ENCODE measurements around the gene LAGE3. TPM values are rescaled to one million over a fixed set of nuclear protein-coding genes. Genes with fewer than 3 reads are reported as not detected.

The LAGE3 gene
- total RNA-seq, 2 experiments from 2014 or later, result 49.6 to 51.0 TPM

GRCh38 chrX:154484255-154485149 is 5.4 kb upstream of the LAGE3 start:
- ATAC-seq (no peak), DNase-seq (no peak)
- ChIA-PET CTCF (no interaction called here), POLR2A (interaction anchor here (0.5 to 1.6 kb wide), 2 partner anchors 45 to 86 kb away, joined by 3 to 6 read pairs; partner anchors contain the start of gene RPL10)
- Mint-ChIP-seq H3K27me3 (ENCODE audit: low read depth) (no peaks in the 10 kb centered on the region), H3K4me1 (ENCODE audit: low read depth) (peaks cover 37% of the 10 kb centered on the region), H3K4me3 (peak overlapping the region; percentile 69), H3K27ac (no peak overlapping the region), H3K36me3 (ENCODE audit: low read depth) (peaks cover 23% of the 10 kb centered on the region), H3K9me3 (ENCODE audit: insufficient read depth) (no peaks in the 10 kb centered on the region)

- ATAC-seq (no peak), DNase-seq (no peak)
- Mint-ChIP-seq H3K4me1 (ENCODE audit: low read depth) (peaks cover 34% of the 10 kb centered on the region), H3K9me3 (ENCODE audit: insufficient read depth) (no peaks in the 10 kb centered on the region), H3K27ac (no peak overlapping the region), H3K4me3 (no peak overlapping the region), H3K27me3 (ENCODE audit: low read depth) (no peaks in the 10 kb centered on the region), H3K36me3 (ENCODE audit: low read depth) (peaks cover 19% of the 10 kb centered on the region)
- ChIA-PET POLR2A (no interaction called here), CTCF (no interaction called here)
Observed at GRCh38 chrX:154483325-154483724, 4.2 kb upstream of the LAGE3 start.

- no peak for ATAC-seq
- Mint-ChIP-seq H3K36me3 (ENCODE audit: low read depth) (peaks cover 15% of the 10 kb centered on the region), H3K27ac (no peak overlapping the region), H3K4me1 (ENCODE audit: low read depth) (peaks cover 31% of the 10 kb centered on the region), H3K27me3 (ENCODE audit: low read depth) (no peaks in the 10 kb centered on the region), H3K4me3 (no peak overlapping the region), H3K9me3 (ENCODE audit: insufficient read depth) (no peaks in the 10 kb centered on the region)
- ChIA-PET POLR2A (no interaction called here), CTCF (no interaction called here)
- DNase-seq, result no peak
Observed at GRCh38 chrX:154482786-154483185, 3.7 kb upstream of the LAGE3 start.

- CTCF ChIA-PET, result interaction anchor here (1.6 kb wide), 1 partner anchor 83 kb away, joined by 6 read pairs; the partner anchor contains the start of gene RPL10
- DNase-seq, result no peak
- Mint-ChIP-seq H3K4me1 (ENCODE audit: low read depth) (peaks cover 33% of the 10 kb centered on the region), H3K27me3 (ENCODE audit: low read depth) (no peaks in the 10 kb centered on the region), H3K36me3 (ENCODE audit: low read depth) (peaks cover 12% of the 10 kb centered on the region), H3K4me3 (no peak overlapping the region), H3K27ac (no peak overlapping the region), H3K9me3 (ENCODE audit: insufficient read depth) (no peaks in the 10 kb centered on the region)
- ATAC-seq, result no peak
- POLR2A ChIA-PET, result interaction anchor here (1.0 kb wide), 1 partner anchor 8 kb away, joined by 3 read pairs; the partner anchor contains the start of gene SLC10A3
Observed at GRCh38 chrX:154481911-154482601, 3.0 kb upstream of the LAGE3 start.

- H3K4me3 Mint-ChIP-seq, result no peak overlapping the region
- ChIA-PET CTCF (interaction anchor here (1.6 kb wide), 1 partner anchor 82 kb away, joined by 6 read pairs; the partner anchor contains the start of gene RPL10), POLR2A (interaction anchor here (1.0 kb wide), 1 partner anchor 9 kb away, joined by 3 read pairs; the partner anchor contains the start of gene SLC10A3)
Observed at GRCh38 chrX:154481195-154481594, 2.1 kb upstream of the LAGE3 start.

GRCh38 chrX:154477891-154478477 is 1.1 kb downstream of the LAGE3 start:
- CTCF ChIA-PET, result interaction anchor here (1.0 kb wide), 1 partner anchor 49 kb away, joined by 3 read pairs; no protein-coding TSS in a partner anchor
- peak overlapping the region; percentile 79 for H3K4me3 Mint-ChIP-seq
- peaks cover 26% of the 10 kb centered on the region for H3K4me1 Mint-ChIP-seq (ENCODE audit: low read depth)
- ATAC-seq (no peak), DNase-seq (no peak)
- POLR2A ChIA-PET, result interaction anchor here (1.0 to 1.7 kb wide), 5 partner anchors 11 to 79 kb away, joined by 3 to 4 read pairs (median 3); partner anchors contain the start of gene SLC10A3
- H3K27ac Mint-ChIP-seq, result peak overlapping the region; percentile 81
- H3K27me3 Mint-ChIP-seq (ENCODE audit: low read depth), result no peaks in the 10 kb centered on the region
- no peaks in the 10 kb centered on the region for H3K9me3 Mint-ChIP-seq (ENCODE audit: insufficient read depth)
- H3K36me3 Mint-ChIP-seq (ENCODE audit: low read depth), result peaks cover 11% of the 10 kb centered on the region

More at GRCh38 chrX:154481195-154481594, 2.1 kb upstream of the LAGE3 start:
- no peaks in the 10 kb centered on the region for H3K27me3 Mint-ChIP-seq (ENCODE audit: low read depth)
- no peaks in the 10 kb centered on the region for H3K9me3 Mint-ChIP-seq (ENCODE audit: insufficient read depth)
- ATAC-seq (no peak), DNase-seq (no peak)
- no peak overlapping the region for H3K27ac Mint-ChIP-seq
- peaks cover 15% of the 10 kb centered on the region for H3K36me3 Mint-ChIP-seq (ENCODE audit: low read depth)
- peaks cover 39% of the 10 kb centered on the region for H3K4me1 Mint-ChIP-seq (ENCODE audit: low read depth)

GRCh38 chrX:154476821-154477220 is 2.3 kb downstream of the LAGE3 start:
- no peaks in the 10 kb centered on the region for H3K9me3 Mint-ChIP-seq (ENCODE audit: insufficient read depth)
- H3K27ac Mint-ChIP-seq, result no peak overlapping the region
- no peak for DNase-seq
- CTCF ChIA-PET, result interaction anchor here (0.9 to 1.0 kb wide), 2 partner anchors 50 to 58 kb away, joined by 3 read pairs; no protein-coding TSS in a partner anchor
- H3K27me3 Mint-ChIP-seq (ENCODE audit: low read depth), result no peaks in the 10 kb centered on the region
- no peak for ATAC-seq
- POLR2A ChIA-PET, result interaction anchor here (0.7 to 1.7 kb wide), 3 partner anchors 14 to 23 kb away, joined by 3 to 4 read pairs (median 3); partner anchors contain the start of gene SLC10A3
- peaks cover 23% of the 10 kb centered on the region for H3K4me1 Mint-ChIP-seq (ENCODE audit: low read depth)
- no peak overlapping the region for H3K4me3 Mint-ChIP-seq
- H3K36me3 Mint-ChIP-seq (ENCODE audit: low read depth), result peaks cover 13% of the 10 kb centered on the region

GRCh38 chrX:154473683-154474082 is 5.4 kb downstream of the LAGE3 start:
- no peak for ATAC-seq
- H3K4me1 Mint-ChIP-seq (ENCODE audit: low read depth), result peaks cover 16% of the 10 kb centered on the region
- H3K36me3 Mint-ChIP-seq (ENCODE audit: low read depth), result peaks cover 16% of the 10 kb centered on the region
- no peak for DNase-seq
- ChIA-PET POLR2A (no interaction called here), CTCF (no interaction called here)
- H3K9me3 Mint-ChIP-seq (ENCODE audit: insufficient read depth), result no peaks in the 10 kb centered on the region
- no peaks in the 10 kb centered on the region for H3K27me3 Mint-ChIP-seq (ENCODE audit: low read depth)
- H3K4me3 Mint-ChIP-seq, result no peak overlapping the region
- peak overlapping the region; percentile 28 for H3K27ac Mint-ChIP-seq

GRCh38 chrX:154472685-154473632 is 6.1 kb downstream of the LAGE3 start:
- ChIA-PET POLR2A (interaction anchor here (0.7 kb wide), 1 partner anchor 116 kb away, joined by 3 read pairs; no protein-coding TSS in a partner anchor), CTCF (no interaction called here)
- no peaks in the 10 kb centered on the region for H3K9me3 Mint-ChIP-seq (ENCODE audit: insufficient read depth)
- no peak overlapping the region for H3K4me3 Mint-ChIP-seq
- DNase-seq (no peak), ATAC-seq (peak; percentile 21)
- H3K27me3 Mint-ChIP-seq (ENCODE audit: low read depth), result no peaks in the 10 kb centered on the region
- peaks cover 16% of the 10 kb centered on the region for H3K36me3 Mint-ChIP-seq (ENCODE audit: low read depth)
- H3K4me1 Mint-ChIP-seq (ENCODE audit: low read depth), result peaks cover 16% of the 10 kb centered on the region
- H3K27ac Mint-ChIP-seq, result peak overlapping the region; percentile 28

- H3K27me3 Mint-ChIP-seq (ENCODE audit: low read depth), result no peaks in the 10 kb centered on the region
- ChIA-PET POLR2A (interaction anchor here (0.7 kb wide), 1 partner anchor 115 kb away, joined by 3 read pairs; no protein-coding TSS in a partner anchor), CTCF (no interaction called here)
- peaks cover 16% of the 10 kb centered on the region for H3K36me3 Mint-ChIP-seq (ENCODE audit: low read depth)
- H3K9me3 Mint-ChIP-seq (ENCODE audit: insufficient read depth), result no peaks in the 10 kb centered on the region
- H3K4me3 Mint-ChIP-seq, result no peak overlapping the region
- DNase-seq, result no peak
- peaks cover 8% of the 10 kb centered on the region for H3K4me1 Mint-ChIP-seq (ENCODE audit: low read depth)
- ATAC-seq, result no peak
- H3K27ac Mint-ChIP-seq, result no peak overlapping the region
Observed at GRCh38 chrX:154471839-154472684, 7.0 kb downstream of the LAGE3 start.

All from activated CD8-positive, alpha-beta T cell treated with anti-CD3 and anti-CD28 coated beads, Interleukin-2, amount 10 ng/mL, durations not matched to agents 7 days and 5 days (primary cell).